Measurements from ENCODE around the gene HIPK4.

DNA sequence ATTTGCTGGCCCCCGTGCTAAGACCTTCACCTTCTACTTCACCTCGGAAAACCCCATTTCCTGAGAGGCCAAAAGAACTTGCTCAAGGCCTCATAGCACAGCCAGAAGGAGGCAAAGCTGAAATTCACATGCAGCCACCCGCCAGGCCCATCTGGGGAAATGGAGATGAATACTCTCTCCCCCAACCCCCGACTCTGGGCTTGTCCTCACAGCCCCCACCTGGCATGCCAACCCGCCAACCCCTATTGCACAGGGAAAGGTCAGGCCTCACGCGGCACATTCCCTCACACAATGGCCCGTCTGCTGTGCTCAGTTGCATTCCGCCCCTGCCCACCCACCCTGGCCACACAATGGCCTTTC lies 20.0 kb upstream of the HIPK4 start:
- no peak for TF ChIP-seq EZH2 (IDR thresholded peaks at IDR 0.05; ENCODE audit: low read depth, unreplicated experiment)
- TF ChIP-seq, protein P1, sequence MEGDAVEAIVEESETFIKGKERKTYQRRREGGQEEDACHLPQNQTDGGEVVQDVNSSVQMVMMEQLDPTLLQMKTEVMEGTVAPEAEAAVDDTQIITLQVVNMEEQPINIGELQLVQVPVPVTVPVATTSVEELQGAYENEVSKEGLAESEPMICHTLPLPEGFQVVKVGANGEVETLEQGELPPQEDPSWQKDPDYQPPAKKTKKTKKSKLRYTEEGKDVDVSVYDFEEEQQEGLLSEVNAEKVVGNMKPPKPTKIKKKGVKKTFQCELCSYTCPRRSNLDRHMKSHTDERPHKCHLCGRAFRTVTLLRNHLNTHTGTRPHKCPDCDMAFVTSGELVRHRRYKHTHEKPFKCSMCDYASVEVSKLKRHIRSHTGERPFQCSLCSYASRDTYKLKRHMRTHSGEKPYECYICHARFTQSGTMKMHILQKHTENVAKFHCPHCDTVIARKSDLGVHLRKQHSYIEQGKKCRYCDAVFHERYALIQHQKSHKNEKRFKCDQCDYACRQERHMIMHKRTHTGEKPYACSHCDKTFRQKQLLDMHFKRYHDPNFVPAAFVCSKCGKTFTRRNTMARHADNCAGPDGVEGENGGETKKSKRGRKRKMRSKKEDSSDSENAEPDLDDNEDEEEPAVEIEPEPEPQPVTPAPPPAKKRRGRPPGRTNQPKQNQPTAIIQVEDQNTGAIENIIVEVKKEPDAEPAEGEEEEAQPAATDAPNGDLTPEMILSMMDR (conservative IDR thresholded peaks at IDR 0.05; ENCODE audit: low read depth in 2 of 2), result no peak
- TF ChIP-seq CREB1 (CRISPR knock-in tag; IDR thresholded peaks at IDR 0.05; ENCODE audit: low read depth), result no peak
- no peak for TF ChIP-seq POLR2AphosphoS5 (IDR thresholded peaks at IDR 0.05; ENCODE audit: low read depth)
